Esophagus (tissue), 2 donors: ENCODE data around the gene C10orf90. TPM values are rescaled to one million over a fixed set of nuclear protein-coding genes. Genes with fewer than 3 reads are reported as not detected.
"Not testable (repeated sequence)": the region's sequence is repeated elsewhere in the genome, so short reads cannot be mapped to it uniquely, and the experiment has no call there.

Source experiments
- H3K27ac ChIP-seq, 2 donors: one replicate each; pipeline ENCODE4 v1.5.1; 2013; ENCODE audit warnings: low read depth in 2 of 2, mild to moderate bottlenecking in 2 of 2, inconsistent platforms in 1 of 2, low read length in 1 of 2, moderate library complexity in 1 of 2
- H3K27me3 ChIP-seq, 2 donors: one replicate each; pipeline ENCODE4 v1.6.1; 2013; ENCODE audit warnings: low read length in 2 of 2, control low read depth in 1 of 2, mild to moderate bottlenecking in 1 of 2; ENCODE audit not compliant: insufficient read depth in 2 of 2, control insufficient read depth in 1 of 2
- H3K36me3 ChIP-seq, 2 donors: one replicate each; pipeline ENCODE4 v1.6.1; 2013; ENCODE audit warnings: low read length in 1 of 2; ENCODE audit not compliant: control insufficient read depth in 2 of 2, insufficient read depth in 2 of 2
- H3K4me1 ChIP-seq, 2 donors: one replicate each; pipeline ENCODE4 v1.6.1; 2013; ENCODE audit warnings: low read length in 1 of 2; ENCODE audit not compliant: control insufficient read depth in 2 of 2, insufficient read depth in 2 of 2
- H3K4me3 ChIP-seq, 2 donors: one replicate each; pipeline ENCODE4 v1.5.1; 2013; ENCODE audit warnings: low read length in 2 of 2, mild to moderate bottlenecking in 2 of 2, low read depth in 1 of 2, moderate library complexity in 1 of 2
- H3K9me3 ChIP-seq, 2 donors: one replicate each; pipeline ENCODE4 v1.6.1; 2013; ENCODE audit warnings: mild to moderate bottlenecking in 2 of 2, low read depth in 1 of 2, low read length in 1 of 2, moderate library complexity in 1 of 2; ENCODE audit not compliant: control insufficient read depth in 2 of 2, insufficient read depth in 1 of 2
- WGBS, 2 donors: extraction: QIAGEN DNeasy Blood & Tissue Kit; methylation state at CpG; one replicate each; pipeline ENCODE4 v1.1.7; 2013; 5-methylcytosine and 5-hydroxymethylcytosine counted together
- polyA plus RNA-seq, 2 donors: library from polyadenylated mRNA; stranded (reverse); fragments of 200-250 nt; gene quantifications; one replicate each; pipeline ENCODE4 v1.2.3, GENCODE V29; 2013
- donor health status: healthy with polysubstance abuse.
- donor health status: Bipolar disorder and iron deficiency.

C10orf90 gene
- polyA plus RNA-seq, 2 donors: 0.05 TPM; not detected in 1

DNA sequence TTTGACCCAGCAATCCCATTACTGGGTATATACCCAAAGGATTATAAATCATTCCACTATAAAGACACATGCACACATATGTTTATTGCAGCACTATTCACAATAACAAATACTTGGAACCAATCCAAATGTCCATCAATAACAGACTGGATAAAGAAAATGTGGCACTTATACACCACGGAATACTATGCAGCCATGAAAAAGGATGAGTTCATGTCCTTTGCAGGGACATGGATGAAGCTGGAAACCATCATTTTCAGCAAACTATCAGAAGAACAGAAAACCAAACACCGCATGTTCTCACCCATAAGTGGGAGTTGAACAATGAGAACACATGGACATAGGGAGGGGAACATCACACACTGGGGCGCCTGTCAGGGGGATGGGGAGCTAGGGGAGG lies 291.3 kb downstream of the C10orf90 start:
- not testable (repeated sequence) for H3K36me3 ChIP-seq, H3K9me3 ChIP-seq, H3K27me3 ChIP-seq, H3K4me3 ChIP-seq, H3K27ac ChIP-seq, H3K4me1 ChIP-seq
- WGBS, 2 donors: 89 to 90% methylated on average over 3 of the region's 3 CpGs

DNA sequence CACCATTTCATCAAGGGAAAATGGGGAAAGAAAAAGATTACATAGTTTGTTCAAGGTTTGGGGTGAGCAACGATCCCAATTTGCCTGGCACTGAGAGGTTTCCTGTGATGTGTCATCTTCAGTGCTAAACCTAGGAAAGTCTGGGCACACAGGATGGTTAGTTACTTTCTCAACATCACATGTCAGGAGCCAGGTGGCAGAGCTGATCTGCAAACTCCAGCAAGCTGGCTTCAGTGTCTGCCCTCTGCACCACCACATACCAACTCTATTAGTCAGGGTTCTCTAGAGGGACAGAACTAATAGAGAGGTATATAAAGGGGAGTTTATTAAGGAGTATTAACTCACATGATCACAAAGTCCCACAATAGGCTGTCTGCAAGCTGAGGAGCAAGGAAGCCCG lies 293.5 kb downstream of the C10orf90 start:
- no peaks in the 10 kb centered on the region for H3K27me3 ChIP-seq
- WGBS, 2 donors: 82 to 89% methylated on average over 2 of the region's 2 CpGs
- H3K27ac ChIP-seq: no peak overlapping the region
- no peak overlapping the region for H3K4me3 ChIP-seq
- no peaks in the 10 kb centered on the region for H3K36me3 ChIP-seq
- no peaks in the 10 kb centered on the region for H3K9me3 ChIP-seq
- H3K4me1 ChIP-seq: no peaks in the 10 kb centered on the region

DNA sequence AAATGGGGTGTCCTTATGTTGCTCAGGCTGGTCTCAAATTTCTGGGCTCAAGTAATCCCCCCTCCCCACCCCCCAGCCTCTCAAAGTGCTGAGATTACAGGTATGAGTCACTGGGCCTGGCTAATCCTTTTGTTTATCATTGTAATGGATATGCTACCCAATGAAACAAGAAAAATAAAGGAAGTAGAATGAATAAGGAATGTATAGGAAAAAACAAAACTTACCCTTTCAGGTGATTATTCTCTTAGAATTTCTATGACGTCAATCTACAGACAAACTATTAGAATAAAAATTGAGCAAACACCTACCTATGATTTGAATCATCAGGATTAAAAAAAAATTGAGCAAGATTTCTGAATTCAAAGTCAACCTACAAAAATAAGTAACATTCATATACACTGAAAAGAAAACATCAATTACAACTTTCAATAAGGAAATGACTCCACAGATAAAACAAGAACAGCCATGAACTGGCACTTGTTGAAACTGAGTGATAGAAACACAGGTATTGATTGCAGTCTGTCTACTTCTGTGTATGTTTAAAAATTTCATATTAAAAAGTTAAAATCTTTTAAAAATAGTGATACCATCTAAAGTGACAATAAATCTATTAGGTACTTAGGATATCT lies 294.5 kb downstream of the C10orf90 start:
- 77 to 78% methylated on average over 1 of the region's 1 CpG for WGBS, 2 donors
- H3K27me3 ChIP-seq: no peaks in the 10 kb centered on the region
- no peaks in the 10 kb centered on the region for H3K36me3 ChIP-seq
- H3K9me3 ChIP-seq: no peaks in the 10 kb centered on the region
- no peaks in the 10 kb centered on the region for H3K4me1 ChIP-seq
- no peak overlapping the region for H3K27ac ChIP-seq
- no peak overlapping the region for H3K4me3 ChIP-seq

DNA sequence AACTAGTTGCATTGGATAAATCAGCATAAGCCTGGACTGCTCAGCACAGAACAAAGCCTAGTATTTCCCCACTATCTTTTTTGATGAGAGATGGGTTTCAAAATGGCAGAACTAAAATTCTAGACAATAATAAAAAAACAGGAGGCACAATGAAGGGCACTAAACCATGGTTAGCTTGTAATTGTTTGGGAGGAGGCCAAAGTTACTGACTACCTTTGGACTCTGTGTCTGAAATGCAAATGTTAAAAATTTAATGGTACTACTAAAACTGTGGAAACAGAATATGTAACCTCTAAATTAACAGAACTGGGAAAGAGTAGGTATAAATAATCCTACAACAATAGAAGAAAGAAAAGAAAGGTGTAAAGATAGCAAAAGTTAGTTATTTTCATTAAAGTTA lies 295.2 kb downstream of the C10orf90 start:
- no peaks in the 10 kb centered on the region for H3K36me3 ChIP-seq
- no peak overlapping the region for H3K27ac ChIP-seq
- no peak overlapping the region for H3K4me3 ChIP-seq
- no peaks in the 10 kb centered on the region for H3K4me1 ChIP-seq
- H3K27me3 ChIP-seq: no peaks in the 10 kb centered on the region
- no peaks in the 10 kb centered on the region for H3K9me3 ChIP-seq

Other genes starting within 250 kb of the C10orf90 start
- 10 to 100 TPM; 11.4 to 17.5 TPM for gene DOCK1, start 234.7 kb upstream of the C10orf90 start, polyA plus RNA-seq